PFSK-1 (cell line): Measurements from ENCODE around the gene AGTR1.

Experiments
- FOXP2 ChIP-seq: optimal IDR thresholded peaks from 2 replicates; pipeline ENCODE3; 2011; ENCODE audit warnings: borderline replicate concordance, control low read depth, inconsistent platforms; ENCODE audit not compliant: insufficient read depth; ENCODE audit errors: extremely low read length, extremely low read depth
- POLR2AphosphoS5 ChIP-seq: IDR thresholded peaks from 2 replicates; pipeline ENCODE4 v1.6.1; 2012; ENCODE audit warnings: low read depth, mild to moderate bottlenecking, control low read depth, low read length, moderate library complexity
- TAF1 ChIP-seq: IDR thresholded peaks from 2 replicates; pipeline ENCODE4 v1.6.1; 2012; ENCODE audit warnings: low read length, control low read depth, borderline replicate concordance; ENCODE audit not compliant: insufficient read depth
- TF ChIP-seq, protein P1 (sequence below), 2 experiments: IDR thresholded peaks; 2 replicates each; pipeline versions ENCODE4 v1.6.1 to v1.8.0; 2011 to 2012; ENCODE audit warnings: low read depth in 2 of 2, low read length in 2 of 2, control low read depth in 1 of 2, inconsistent platforms in 1 of 2, mild to moderate bottlenecking in 1 of 2, moderate library complexity in 1 of 2; ENCODE audit not compliant: insufficient read depth in 1 of 2

DNA sequence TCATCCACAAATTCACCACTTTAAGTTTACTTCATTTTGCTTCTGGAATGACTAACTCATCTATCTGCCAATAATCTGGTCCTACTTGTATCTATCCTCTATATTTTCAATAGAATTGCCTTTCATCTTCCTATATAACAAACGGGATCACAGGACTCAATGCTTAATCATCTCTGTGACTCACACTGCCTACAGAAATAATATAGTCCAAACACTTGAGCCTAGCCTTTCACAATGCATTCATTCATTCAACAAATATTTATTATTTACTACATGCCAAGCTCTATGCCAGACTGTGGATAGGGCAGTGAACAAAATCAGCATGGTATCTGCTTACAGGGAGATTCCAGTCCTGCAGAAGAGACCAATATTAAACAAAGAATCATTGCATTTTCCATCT lies 16.6 kb upstream of the AGTR1 start:
- TF ChIP-seq POLR2AphosphoS5 = no peak
- TF ChIP-seq FOXP2 = no peak
- TF ChIP-seq, protein P1, sequence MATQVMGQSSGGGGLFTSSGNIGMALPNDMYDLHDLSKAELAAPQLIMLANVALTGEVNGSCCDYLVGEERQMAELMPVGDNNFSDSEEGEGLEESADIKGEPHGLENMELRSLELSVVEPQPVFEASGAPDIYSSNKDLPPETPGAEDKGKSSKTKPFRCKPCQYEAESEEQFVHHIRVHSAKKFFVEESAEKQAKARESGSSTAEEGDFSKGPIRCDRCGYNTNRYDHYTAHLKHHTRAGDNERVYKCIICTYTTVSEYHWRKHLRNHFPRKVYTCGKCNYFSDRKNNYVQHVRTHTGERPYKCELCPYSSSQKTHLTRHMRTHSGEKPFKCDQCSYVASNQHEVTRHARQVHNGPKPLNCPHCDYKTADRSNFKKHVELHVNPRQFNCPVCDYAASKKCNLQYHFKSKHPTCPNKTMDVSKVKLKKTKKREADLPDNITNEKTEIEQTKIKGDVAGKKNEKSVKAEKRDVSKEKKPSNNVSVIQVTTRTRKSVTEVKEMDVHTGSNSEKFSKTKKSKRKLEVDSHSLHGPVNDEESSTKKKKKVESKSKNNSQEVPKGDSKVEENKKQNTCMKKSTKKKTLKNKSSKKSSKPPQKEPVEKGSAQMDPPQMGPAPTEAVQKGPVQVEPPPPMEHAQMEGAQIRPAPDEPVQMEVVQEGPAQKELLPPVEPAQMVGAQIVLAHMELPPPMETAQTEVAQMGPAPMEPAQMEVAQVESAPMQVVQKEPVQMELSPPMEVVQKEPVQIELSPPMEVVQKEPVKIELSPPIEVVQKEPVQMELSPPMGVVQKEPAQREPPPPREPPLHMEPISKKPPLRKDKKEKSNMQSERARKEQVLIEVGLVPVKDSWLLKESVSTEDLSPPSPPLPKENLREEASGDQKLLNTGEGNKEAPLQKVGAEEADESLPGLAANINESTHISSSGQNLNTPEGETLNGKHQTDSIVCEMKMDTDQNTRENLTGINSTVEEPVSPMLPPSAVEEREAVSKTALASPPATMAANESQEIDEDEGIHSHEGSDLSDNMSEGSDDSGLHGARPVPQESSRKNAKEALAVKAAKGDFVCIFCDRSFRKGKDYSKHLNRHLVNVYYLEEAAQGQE (IDR thresholded peaks at IDR 0.05; ENCODE audit: insufficient read depth in 1 of 2, low read depth in 2 of 2, low read length in 2 of 2) = no peak
- TF ChIP-seq TAF1 = no peak
